DMS114 treated with DMSO at 0.1 percent for 48 hours (cell line): ENCODE data around the gene AIG1.
"Not testable (repeated sequence)": the region's sequence is repeated elsewhere in the genome, so short reads cannot be mapped to it uniquely, and the experiment has no call there.

Experiments used
- DNase-seq: peaks from one replicate; lab custom pipeline; 2025; ENCODE audit not compliant: unreplicated experiment; lab: John Stamatoyannopoulos, UW

AIG1 gene

DNA sequence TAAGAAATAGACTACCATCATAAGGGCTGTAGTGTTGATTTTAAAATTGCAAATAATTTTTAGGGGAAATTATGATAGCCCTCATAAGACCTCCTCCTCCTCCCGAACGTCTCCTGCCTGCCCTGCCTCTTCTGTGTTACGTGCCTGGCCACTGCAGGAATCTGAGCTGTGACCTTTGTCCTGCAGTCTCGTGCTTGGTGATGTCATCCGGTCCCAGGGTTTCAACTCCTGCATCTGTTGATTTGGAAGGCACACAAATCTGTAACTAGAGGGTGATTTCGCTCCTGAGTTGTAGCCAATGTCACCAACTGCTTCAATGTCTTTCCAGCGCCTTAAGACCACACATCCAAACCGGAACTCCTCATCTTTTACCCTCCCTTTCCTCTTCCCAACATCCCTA lies 163.2 kb downstream of the AIG1 start:
- no peak for DNase-seq

GRCh38 chr6:143224516-143224915 lies 163.8 kb downstream of the AIG1 start:
- no peak for DNase-seq

- DNase-seq = no peak
Observed at GRCh38 chr6:143225929-143226328, 165.2 kb downstream of the AIG1 start.

- no peak for DNase-seq
Observed at GRCh38 chr6:143227675-143228074, 167.0 kb downstream of the AIG1 start.

DNA sequence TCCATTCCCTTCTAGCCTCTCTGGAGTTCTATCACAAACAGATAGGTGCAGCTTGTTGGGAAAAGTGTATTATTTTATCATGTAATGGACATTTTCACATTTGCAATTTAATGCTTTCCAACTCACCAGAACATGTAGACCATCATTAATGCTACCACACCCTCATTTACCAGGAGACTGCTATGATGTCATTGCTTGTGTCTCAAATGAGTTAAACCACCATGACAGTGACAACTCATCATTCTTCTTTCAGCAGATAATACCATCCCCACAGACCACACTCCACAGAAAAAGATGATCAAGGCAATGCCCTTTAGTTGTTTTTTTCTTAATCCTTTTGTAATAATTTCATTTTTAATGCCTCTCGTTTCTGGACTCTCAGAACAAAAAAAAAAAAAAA lies 168.7 kb downstream of the AIG1 start:
- no peak for DNase-seq

DNA sequence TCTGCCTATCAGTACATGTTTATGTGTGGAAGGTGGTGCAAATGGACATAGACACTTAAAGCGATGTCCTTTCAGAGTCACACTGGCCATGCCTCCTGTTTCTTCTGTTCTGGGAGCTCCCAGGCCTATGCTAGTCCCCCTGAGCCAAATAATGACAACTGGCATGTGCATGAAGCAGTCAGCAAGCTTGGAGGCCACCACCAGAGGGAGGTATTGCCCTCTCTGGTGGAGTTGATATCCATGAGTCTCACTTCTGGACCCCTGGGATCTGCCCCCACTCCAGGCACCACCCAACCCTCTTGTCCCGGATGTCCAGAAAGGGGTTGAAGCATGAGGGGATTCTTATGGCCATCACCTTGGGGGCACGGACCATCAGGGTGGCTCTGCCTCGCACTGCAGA lies 172.2 kb downstream of the AIG1 start:
- no peak for DNase-seq

- no peak for DNase-seq
Observed at GRCh38 chr6:143233554-143234285, 173.0 kb downstream of the AIG1 start.

- DNase-seq = no peak
Observed at GRCh38 chr6:143234734-143235133, 174.0 kb downstream of the AIG1 start.

DNA sequence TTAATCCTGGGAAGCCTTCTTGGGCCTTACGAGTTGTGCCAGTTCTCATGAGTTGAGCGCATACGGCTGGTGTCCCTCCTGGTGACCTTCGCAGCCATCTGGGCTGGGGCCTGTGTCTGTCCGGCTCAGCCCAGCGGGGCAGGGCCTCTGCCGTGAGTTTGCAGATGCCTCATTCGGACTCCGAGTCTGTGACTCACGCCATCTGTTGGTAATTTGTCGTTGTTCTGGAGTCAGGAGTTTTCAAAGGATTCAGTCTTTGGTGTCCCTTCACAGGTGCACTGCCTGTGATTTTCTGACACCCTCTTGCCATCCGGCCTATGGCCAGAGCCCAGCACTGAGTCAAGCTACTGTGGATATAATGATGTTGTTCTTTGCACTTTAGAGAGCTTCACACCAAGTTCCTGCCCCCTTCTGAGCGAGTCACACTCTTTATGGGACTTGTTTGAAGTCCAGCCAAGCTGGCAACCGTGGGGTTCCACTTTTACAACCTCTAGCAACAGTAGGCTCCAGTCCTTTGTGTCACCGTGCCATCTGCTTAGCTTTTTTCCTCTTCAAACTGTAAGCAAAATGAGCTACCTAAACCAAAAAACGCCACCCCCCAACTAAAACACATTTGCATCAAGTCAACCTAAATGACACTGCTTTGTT lies 175.6 kb downstream of the AIG1 start:
- DNase-seq = no peak

GRCh38 chr6:143238306-143238705 lies 177.6 kb downstream of the AIG1 start:
- no peak for DNase-seq

DNA sequence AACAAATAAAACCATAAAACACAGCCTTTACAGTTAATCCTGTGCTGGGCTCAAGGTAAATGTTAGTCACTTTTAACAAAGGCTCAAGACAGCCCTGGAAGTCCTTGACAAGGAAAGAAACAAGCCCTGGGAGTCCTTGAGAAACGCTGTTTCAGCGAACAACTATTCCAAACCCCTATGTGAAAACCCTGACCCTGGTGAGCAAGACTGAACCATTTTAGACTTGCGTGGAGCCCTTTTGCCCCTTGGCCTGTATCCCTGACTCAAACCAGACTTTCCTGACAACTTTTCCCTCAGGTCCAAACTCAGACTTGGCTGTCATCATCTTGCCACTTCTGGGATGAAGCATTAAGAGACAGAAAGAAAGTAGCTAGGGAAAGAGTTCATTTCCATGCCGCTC lies 180.4 kb downstream of the AIG1 start:
- no peak for DNase-seq

DNA sequence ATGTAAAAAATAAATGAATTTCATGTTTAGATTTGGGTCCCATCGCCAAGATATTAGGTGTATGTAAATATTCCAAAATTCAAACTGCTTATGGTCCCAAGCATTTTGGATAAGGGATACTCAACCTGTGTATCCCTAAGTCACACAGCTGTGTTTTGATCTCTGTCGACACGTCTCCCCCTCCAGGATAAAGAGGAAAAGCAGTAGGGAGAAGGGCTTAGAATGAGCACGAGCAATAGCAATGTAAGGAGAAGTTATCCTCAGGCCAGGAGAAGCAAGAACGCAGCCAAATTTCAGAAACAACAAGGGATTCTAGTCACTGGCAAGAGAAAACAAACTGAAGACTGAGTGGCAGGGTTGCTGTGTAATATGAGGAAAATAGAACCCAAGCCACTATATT lies 181.2 kb downstream of the AIG1 start:
- no peak for DNase-seq

- DNase-seq = no peak
Observed at GRCh38 chr6:143243786-143244185, 183.1 kb downstream of the AIG1 start.

- DNase-seq = no peak
Observed at GRCh38 chr6:143245656-143246055, 185.0 kb downstream of the AIG1 start.

DNA sequence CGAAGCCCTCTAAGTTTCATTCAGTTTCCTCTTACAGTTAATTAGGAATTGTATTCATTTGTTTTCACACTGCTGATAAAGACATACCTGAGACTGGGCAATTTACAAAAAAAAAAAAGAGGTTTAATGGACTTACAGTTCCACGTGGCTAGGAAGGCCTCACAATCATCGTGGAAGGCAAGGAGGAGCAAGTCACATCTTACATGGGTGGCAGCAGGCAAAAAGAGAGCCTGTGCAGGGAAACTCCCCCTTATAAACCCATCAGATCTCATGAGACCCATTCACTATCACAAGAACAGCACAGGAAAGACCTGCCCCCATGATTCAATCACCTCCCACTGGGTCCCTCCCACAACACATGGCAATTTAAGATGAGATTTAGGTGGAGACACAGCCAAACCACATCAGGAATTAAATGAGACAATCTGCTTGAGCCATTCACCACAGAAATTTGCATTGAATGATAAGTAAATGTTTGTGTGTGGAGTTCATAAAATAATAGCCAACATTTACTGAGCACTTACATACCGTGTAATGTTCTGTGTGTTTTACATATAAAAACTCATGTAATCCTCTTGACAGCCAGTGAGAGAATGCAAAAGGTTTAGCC lies 185.6 kb downstream of the AIG1 start:
- DNase-seq = not testable (repeated sequence)

GRCh38 chr6:143247586-143247985 lies 186.9 kb downstream of the AIG1 start:
- no peak for DNase-seq

DNA sequence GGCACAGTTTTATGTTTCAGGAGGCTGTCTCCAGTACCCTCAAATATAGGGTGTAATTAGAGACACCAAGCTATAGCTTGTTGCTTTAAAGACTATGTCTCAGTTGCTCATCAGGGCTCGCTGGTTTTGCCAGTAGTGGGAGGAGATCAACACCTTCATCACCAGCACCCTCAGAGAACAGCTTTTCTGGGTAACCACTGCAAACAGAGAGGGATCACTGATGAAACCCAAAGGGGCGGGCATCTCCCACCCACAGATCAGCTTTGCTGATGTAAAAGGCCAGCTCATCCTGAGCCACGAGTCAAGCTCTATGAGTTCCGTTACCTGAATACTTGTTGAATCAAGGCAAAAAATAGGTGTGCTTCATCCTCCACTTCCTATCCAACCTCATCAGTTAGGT lies 187.7 kb downstream of the AIG1 start:
- DNase-seq = no peak

DNA sequence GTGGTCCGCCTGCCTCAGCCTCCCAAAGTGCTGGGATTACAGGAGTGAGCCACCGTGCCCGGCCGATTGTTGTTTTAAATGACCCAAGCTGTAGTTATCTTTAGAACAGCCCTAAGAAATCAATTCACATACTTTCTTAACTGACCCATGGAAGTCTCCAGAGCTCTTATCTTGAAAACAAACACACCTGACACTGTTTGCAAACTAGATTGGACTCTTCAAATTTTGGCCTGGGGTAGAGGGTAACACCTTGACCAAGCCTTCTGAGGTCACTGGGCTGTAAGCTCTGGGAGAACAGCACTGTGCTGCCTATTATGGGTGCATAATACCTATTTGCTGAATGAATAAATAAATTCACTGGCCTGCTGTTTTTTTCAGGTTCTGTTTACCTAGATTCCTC lies 190.6 kb downstream of the AIG1 start:
- no peak for DNase-seq

GRCh38 chr6:143252961-143253360 lies 192.3 kb downstream of the AIG1 start:
- no peak for DNase-seq

GRCh38 chr6:143253586-143253985 lies 192.9 kb downstream of the AIG1 start:
- DNase-seq = no peak

GRCh38 chr6:143258945-143259344 lies 198.3 kb downstream of the AIG1 start:
- DNase-seq = no peak

DNA sequence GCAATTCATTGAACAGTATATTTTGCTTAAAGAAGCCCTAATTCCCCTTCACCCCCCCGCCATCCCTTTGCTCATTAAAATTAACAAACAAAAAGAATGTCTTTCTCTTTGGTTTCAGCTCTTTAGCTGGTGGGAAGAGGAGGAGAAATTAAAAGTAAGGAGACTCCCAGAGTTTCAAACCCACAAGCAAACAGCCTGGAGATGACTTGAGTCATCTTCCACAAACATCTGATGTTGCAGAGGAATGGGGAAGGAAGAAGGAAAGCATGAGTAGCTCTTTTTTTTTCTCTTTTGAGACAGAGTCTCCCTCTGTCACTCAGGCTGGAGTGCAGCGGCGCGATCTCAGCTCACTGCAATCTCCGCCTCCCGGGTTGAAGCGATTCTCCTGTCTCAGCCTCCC lies 200.2 kb downstream of the AIG1 start:
- no peak for DNase-seq
